ENCODE measurements around the gene GABRB3.

The GABRB3 gene

GRCh38 chr15:26772154-26773066, at the start of gene GABRB3:
Gene GABRB3 (minus strand): TSS chr15:26773066.
- DNase-seq, result no peak

DNA sequence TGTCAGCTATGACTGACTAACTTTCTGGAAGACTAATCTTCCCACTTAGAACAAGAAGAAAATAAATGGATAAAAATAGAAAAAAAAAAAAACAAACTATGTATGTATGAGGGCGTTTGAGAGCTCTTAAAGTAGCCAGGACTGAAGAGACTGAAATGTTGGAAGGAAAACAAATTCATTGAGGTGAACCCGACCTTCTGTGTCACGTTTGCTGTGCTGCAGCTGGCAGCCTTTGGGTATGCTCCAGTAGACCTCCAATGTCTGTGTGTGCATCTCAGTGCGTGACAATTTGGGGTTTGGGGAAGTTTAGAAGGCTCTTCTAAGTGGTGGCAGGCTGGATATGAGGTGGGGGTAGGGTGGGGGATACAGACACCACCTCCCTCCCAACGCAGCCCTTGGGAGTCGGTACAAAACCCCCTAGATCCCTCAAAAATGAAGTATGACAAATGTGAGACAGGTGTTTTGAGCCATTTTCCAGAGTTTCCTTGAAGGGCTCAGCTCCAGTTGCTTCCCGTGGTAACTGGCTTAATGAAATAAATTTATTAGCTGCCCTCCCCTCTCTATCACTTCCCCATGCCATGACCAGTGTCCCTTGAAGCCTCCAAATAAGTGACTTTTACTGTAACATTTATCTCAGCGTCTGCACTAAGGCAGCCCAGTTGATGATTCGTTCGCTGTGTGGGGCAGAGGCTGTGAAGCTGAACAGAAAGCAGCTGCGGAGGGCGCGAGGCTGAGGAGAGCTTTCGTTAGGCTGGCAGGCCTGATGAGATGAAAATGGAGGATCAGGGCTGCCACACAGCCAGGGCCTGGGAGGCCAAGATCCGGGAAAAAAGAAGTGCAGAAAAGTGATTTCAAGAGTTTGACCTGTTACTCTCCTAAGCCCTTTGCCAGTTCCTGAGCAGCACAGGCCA, 34.9 kb upstream of the GABRB3 start:
- no peak for DNase-seq

DNA sequence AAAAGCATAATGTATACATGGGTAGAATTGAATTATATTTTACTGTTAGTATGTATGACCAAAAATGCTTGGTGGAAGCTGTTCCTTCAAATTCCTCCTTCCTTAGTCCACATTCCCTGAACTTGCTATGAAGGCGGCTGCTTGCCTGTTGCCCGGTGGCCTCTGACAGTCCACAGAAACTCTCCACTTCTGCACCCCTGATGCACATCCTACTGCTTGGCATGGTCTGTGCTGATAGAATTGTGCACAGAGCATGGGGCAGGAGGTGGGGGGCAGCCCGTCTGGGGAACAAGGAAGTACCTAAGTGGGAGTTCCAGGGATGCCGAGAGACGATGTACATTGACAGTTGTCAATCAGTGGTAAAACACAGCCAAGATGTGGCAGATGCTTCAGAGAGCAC, 33.7 kb upstream of the GABRB3 start:
- DNase-seq, result no peak

GRCh38 chr15:26806151-26806550, 33.3 kb upstream of the GABRB3 start:
- DNase-seq, result no peak

- DNase-seq, result no peak
These were observed 32.6 kb upstream of the GABRB3 start for GRCh38 chr15:26805470-26805869.

- DNase-seq, result no peak
These were observed 31.4 kb upstream of the GABRB3 start for GRCh38 chr15:26804063-26804804.

DNA sequence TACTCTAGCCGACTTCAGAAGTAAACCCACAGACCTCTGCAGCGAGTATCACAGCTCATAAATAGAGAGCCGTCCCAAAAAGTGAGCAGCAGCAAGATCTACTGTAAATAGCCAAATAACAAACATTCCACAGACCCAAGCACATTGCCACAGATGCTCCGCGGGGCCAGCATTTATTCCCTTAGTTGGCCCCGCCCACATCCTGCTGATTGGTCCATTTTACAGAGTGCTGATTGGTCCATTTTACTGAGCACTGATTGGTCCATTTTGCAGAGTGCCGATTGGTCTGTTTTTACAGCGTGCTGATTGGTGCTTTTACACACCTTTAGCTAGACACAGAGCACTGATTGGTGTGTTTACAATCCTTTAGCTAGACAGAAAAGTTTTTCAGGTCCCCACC, 17.3 kb upstream of the GABRB3 start:
- no peak for DNase-seq

GRCh38 chr15:26781816-26782215, 8.9 kb upstream of the GABRB3 start:
- DNase-seq, result no peak

DNA sequence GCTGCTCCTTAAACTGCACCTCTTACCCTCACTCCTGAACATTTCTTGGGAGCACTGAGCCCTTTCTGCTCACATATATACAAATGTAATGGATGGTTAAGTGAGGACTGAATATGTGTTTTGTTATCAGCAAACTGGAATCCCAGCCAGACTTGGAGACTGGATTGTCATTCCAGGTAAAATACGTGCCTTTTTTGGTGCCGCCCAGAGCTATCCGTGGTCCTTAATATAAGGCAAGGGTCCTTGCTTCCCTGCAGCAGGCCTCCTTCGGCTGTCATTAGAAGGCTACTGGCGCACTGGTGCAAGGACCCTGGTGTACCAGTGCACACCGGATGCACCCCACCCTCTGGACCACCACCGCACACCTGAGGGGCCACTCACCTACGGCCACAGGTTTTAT, 1.1 kb upstream of the GABRB3 start:
- DNase-seq, result no peak

DNA sequence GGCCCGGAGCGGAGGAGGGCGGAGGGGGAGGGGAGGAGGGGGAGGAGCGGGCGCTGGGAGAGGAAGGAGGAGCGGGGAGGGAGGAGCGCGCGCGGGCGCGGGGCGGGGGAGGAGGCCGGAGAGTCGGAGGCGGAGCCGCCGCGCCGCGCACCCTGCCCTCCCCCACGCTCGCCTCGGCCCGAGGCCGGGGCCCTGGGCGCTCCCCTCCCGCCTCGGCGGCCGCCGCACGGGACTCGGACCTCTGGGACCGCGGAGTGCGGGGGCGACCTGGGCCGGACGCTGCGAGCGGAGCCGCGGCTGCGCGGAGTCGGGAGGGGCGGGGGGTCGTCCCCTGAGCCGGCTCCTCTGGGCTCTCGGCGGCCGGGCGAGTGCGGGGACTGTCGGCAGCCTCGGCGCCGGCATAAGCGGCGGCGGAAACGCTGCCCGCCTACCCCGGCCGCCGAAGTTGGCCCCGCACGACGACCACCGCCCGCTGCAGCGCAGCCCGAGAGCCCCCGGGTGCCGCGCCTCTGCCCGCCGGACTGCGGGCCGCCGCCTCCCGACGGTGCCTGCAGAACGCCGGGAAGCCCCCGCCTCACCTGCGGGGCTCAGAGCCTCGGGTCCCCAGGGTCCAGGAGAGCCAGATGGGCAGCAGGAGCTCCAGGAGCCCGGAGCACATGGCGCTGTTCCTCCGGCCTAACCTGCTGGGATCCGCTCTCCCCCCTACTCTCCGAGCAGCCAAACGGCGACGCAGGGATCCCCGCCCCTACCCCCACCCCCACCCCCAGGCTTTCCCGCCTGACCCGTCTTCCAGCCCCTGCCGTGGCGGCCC, 406 bp upstream of the GABRB3 start:
- DNase-seq, result no peak

DNA sequence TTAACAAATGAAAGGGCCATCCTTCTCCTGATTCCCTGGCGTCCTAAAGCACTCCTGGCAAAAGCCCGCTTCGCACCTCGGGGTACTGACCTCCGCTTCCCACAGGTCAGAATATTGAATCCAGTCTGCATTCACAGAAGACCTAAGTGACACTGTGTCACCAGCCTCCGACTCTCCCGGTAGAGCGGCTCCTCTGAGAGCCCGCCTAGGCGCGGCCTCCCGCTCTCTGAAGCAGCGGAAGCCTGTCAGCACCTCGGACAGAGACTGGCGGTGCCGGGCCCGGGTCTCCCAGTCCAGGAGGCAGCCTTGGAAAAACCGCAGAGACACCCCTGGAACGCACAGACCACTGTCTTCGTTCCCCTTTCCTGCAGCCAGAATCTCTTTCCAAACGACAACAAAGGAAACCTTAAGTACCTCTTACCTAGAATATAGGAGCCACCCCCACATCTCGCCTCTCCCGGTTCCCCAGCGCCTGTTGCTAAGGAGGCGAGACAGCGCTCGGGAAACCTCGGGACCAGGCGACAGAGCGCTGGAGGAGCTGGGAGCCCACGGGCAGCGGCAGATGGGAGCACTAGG, 1.2 kb downstream of the GABRB3 start:
- no peak for DNase-seq

- DNase-seq, result no peak
These were observed 1.7 kb downstream of the GABRB3 start for GRCh38 chr15:26771168-26771567.

- no peak for DNase-seq
These were observed 5.6 kb downstream of the GABRB3 start for GRCh38 chr15:26767169-26767670.

- DNase-seq, result no peak
These were observed 6.6 kb downstream of the GABRB3 start for GRCh38 chr15:26766262-26766661.

- no peak for DNase-seq
These were observed 12.9 kb downstream of the GABRB3 start for GRCh38 chr15:26759986-26760385.

- DNase-seq, result no peak
These were observed 14.8 kb downstream of the GABRB3 start for GRCh38 chr15:26758079-26758478.

GRCh38 chr15:26757141-26757540, 15.7 kb downstream of the GABRB3 start:
- no peak for DNase-seq

DNA sequence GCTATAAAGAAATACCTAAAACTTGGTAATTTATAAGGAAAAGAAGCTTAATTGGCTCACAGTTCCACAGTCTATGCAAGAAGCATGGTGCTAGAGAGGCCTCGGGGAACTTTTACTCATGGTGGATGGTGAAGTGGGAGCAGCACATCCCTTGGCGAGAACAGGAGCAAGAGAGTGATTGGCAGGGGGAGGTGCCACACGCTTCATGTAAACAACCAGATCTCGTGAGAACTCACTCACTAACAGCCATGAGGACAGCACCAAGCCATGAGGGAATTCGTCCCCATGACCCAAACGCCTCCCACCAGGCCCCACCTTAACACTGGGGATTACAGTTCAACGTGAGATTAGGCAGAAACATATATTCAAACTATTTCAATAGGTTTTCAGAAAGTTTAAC, 28.0 kb downstream of the GABRB3 start:
- no peak for DNase-seq

DNA sequence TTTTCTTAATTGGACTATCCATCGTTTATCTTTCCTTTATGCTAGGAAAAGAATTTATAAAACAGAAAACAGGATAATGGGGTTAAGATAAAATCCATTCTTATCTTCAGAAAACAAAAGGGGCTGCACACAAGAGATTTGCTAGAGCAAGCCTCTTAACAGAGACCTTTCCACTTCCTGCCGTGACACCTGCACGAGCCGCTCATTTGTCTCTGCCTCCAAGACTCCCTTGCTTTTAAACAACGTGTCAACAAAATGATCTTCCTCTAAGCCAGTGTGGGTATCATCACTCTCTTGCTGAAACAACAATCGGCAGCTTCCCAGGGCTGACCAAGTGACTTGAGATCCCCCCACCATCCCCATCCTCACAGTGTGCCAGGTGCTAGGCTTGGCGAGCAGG, 33.1 kb downstream of the GABRB3 start:
- DNase-seq, result no peak

DNA sequence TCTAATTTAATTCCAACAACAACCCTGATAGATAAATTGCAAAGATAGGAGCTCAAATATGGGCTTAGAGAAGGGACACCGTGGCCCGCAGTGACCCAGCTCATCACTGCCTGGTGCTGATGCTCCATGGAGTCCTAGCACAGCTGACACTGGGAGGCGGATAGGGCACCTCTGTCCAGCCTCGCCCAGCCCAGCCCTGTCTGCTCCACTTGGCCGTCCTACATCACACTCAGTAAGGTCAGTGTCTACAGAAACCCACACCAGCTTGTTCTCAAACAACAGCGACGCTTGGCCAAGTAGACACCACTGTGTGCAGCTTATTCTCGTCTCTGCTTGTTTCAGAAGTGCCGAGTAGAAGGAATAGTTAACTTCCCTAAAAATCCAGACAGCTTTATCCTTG, 33.9 kb downstream of the GABRB3 start:
- DNase-seq, result no peak

GRCh38 chr15:26736502-26737248, 36.2 kb downstream of the GABRB3 start:
- DNase-seq, result no peak
